GM23248 (cell line): ENCODE data around the gene CLEC4M. TPM values are rescaled to one million over a fixed set of nuclear protein-coding genes. Genes with fewer than 3 reads are reported as not detected.

Source experiments
- DNase-seq: peaks from one replicate; pipeline ENCODE4 v3.0.0-alpha.2; 2015
- H2AFZ ChIP-seq: fragments of 200-600 bp; sonication (generic); 2 replicates; pipeline ENCODE4 v1.6.1; 2016; ENCODE audit warnings: antibody characterized with exemption
- H3F3A ChIP-seq: fragments of 200-600 bp; sonication (generic); 2 replicates; pipeline ENCODE4 v1.6.1; 2016; ENCODE audit warnings: mild to moderate bottlenecking, antibody characterized with exemption, mixed run types; ENCODE audit not compliant: insufficient read depth
- H3K27ac ChIP-seq: fragments of 200-600 bp; sonication (generic); 2 replicates; pipeline ENCODE4 v1.5.1; 2016; ENCODE audit warnings: mild to moderate bottlenecking
- H3K27me3 ChIP-seq: fragments of 200-600 bp; sonication (generic); replicated peaks from 2 replicates; pipeline ENCODE4 v1.6.1; 2016; ENCODE audit warnings: mild to moderate bottlenecking; ENCODE audit not compliant: insufficient read depth
- H3K36me3 ChIP-seq: fragments of 200-600 bp; sonication (generic); 2 replicates; pipeline ENCODE4 v1.6.1; 2016; ENCODE audit warnings: low read depth, mild to moderate bottlenecking
- H3K4me1 ChIP-seq: fragments of 200-600 bp; sonication (generic); 2 replicates; pipeline ENCODE4 v1.6.1; 2016; ENCODE audit warnings: mild to moderate bottlenecking; ENCODE audit not compliant: insufficient read depth
- H3K4me2 ChIP-seq: fragments of 200-600 bp; sonication (generic); one replicate; pipeline ENCODE4 v1.6.1; 2016; ENCODE audit warnings: mild to moderate bottlenecking; ENCODE audit not compliant: unreplicated experiment
- H3K4me3 ChIP-seq: fragments of 200-600 bp; sonication (generic); 2 replicates; pipeline ENCODE4 v1.5.1; 2016; ENCODE audit warnings: mild to moderate bottlenecking
- H3K79me2 ChIP-seq: fragments of 200-600 bp; sonication (generic); 2 replicates; pipeline ENCODE4 v1.6.1; 2016; ENCODE audit warnings: mild to moderate bottlenecking; ENCODE audit not compliant: insufficient read depth
- H3K9ac ChIP-seq: fragments of 200-600 bp; sonication (generic); 2 replicates; pipeline ENCODE4 v1.6.1; 2016; ENCODE audit warnings: mild to moderate bottlenecking
- H3K9me2 ChIP-seq: fragments of 200-600 bp; sonication (generic); 2 replicates; pipeline ENCODE4 v1.6.1; 2016; ENCODE audit warnings: mixed run types, mild to moderate bottlenecking, moderate library complexity; ENCODE audit not compliant: insufficient read depth
- H3K9me3 ChIP-seq: fragments of 200-600 bp; sonication (generic); one replicate; pipeline ENCODE4 v1.6.1; 2017; ENCODE audit warnings: low read depth
- H4K20me1 ChIP-seq: fragments of 200-600 bp; sonication (generic); 2 replicates; pipeline ENCODE4 v1.6.0; 2016; ENCODE audit not compliant: insufficient read depth
- EZH2 ChIP-seq: fragments of 200-600 bp; sonication (generic); IDR thresholded peaks from 2 replicates; pipeline ENCODE4 v1.6.1; 2018; ENCODE audit warnings: antibody characterized with exemption, mild to moderate bottlenecking; ENCODE audit not compliant: insufficient read depth, poor library complexity, severe bottlenecking
- EZH2phosphoT487 ChIP-seq: fragments of 200-600 bp; sonication (generic); IDR thresholded peaks from 2 replicates; pipeline ENCODE4 v1.6.1; 2018; ENCODE audit warnings: antibody characterized with exemption, moderate library complexity, mild to moderate bottlenecking, low read depth; ENCODE audit not compliant: insufficient read depth
- WGBS, 2 experiments: methylation state at CpG; one replicate each; pipeline ENCODE4 v1.1.6; 2015 to 2017; ENCODE audit warnings: low lambda C conversion rate in 2 of 2, low coverage in 1 of 2; ENCODE audit errors: missing lambda C conversion rate in 2 of 2; 5-methylcytosine and 5-hydroxymethylcytosine counted together
- in situ Hi-C: fragments of 300-500 bp; cut with MboI; formaldehyde crosslinking; loops from 2 replicates; pipeline ENCODE4 v1.15.0; 2020
- polyA plus RNA-seq: library from polyadenylated mRNA; unstranded; fragments of >200 nt; fragmentation: Nextera tagmentation; extraction: Ambion mirVana; gene quantifications from 2 replicates; pipeline ENCODE4 v1.2.1, GENCODE V29; 2016
- total RNA-seq: library from RNA; depleted of rRNA; stranded (reverse); fragments of >200 nt; shearing (Covaris generic); gene quantifications from 2 replicates; pipeline ENCODE4 v1.2.3, GENCODE V29; 2014

CLEC4M gene
- total and polyA plus RNA-seq, 2 experiments from 2014 or later, result not detected

DNA sequence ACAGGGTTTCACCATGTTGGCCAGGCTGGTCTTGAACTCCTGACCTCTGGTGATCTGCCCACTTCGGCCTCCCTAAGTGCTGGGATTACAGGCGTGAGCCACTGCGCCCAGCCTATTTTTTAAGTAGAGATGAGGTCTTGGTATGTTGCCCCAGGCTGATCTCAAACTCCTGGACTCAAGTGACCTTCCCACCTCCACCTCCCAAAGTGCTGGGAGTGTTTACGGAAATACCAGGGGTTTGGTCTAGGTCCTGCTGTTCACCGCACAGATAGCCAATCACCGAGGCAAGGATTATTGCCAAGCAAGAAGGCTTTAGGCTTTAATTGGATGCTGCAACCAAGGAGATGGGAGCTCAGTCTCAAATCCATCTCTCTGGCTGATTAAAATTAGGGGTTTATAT is 42.7 kb upstream of the CLEC4M start:
- no peak overlapping the region for H3K27ac ChIP-seq
- H2AFZ ChIP-seq, result no peak overlapping the region
- no peak for DNase-seq
- no peak overlapping the region for H3K4me2 ChIP-seq
- no peaks in the 10 kb centered on the region for H4K20me1 ChIP-seq
- H3K9me3 ChIP-seq, result no peaks in the 10 kb centered on the region
- no peaks in the 10 kb centered on the region; the same call in 1 of the 2 replicates for H3K27me3 ChIP-seq
- no peaks in the 10 kb centered on the region for H3K36me3 ChIP-seq
- no peaks in the 10 kb centered on the region for H3K4me1 ChIP-seq
- no peak overlapping the region for H3K9ac ChIP-seq
- H3K79me2 ChIP-seq, result no peaks in the 10 kb centered on the region
- H3K4me3 ChIP-seq, result no peak overlapping the region
- no peaks in the 10 kb centered on the region for H3K9me2 ChIP-seq
- in situ Hi-C loops, result no loop called here
- 74 to 77% methylated on average over 6 of the region's 6 CpGs for WGBS, 2 experiments
- TF ChIP-seq EZH2 (no peak), EZH2phosphoT487 (no peak)
- H3F3A ChIP-seq, result no peaks in the 10 kb centered on the region

DNA sequence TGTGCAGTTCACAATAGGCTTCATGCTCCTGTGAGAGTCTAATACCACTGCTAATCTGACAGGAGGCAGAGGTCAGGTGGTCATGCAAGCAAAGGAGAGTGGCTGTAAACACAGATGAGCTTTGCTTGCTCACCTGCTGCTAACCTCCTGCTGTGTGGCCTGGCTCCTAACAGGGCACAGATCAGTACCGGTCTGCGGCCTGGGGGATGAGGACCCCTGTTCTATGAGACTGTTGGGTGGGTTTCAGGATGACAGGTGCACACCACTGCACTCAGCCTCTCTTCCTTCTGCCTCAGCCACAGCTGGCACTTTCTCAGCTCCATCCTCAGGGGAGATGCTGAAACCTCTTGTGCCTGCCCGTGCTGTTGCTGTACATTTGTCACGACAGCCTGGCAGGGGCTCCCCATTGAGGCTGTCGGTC is 40.8 kb upstream of the CLEC4M start:
- H3K27me3 ChIP-seq, result peaks cover 9% of the 10 kb centered on the region
- TF ChIP-seq EZH2 (no peak), EZH2phosphoT487 (no peak)
- H2AFZ ChIP-seq, result no peak overlapping the region
- no peak overlapping the region for H3K4me3 ChIP-seq
- no peaks in the 10 kb centered on the region for H3K79me2 ChIP-seq
- no peaks in the 10 kb centered on the region for H3F3A ChIP-seq
- WGBS, 2 experiments, result 43 to 46% methylated on average over 5 of the region's 5 CpGs
- no peaks in the 10 kb centered on the region for H3K36me3 ChIP-seq
- in situ Hi-C loops, result no loop called here
- no peaks in the 10 kb centered on the region for H3K9me2 ChIP-seq
- no peak overlapping the region for H3K9ac ChIP-seq
- DNase-seq, result no peak
- H3K27ac ChIP-seq, result no peak overlapping the region
- no peaks in the 10 kb centered on the region for H3K4me1 ChIP-seq
- H4K20me1 ChIP-seq, result no peaks in the 10 kb centered on the region
- no peak overlapping the region for H3K4me2 ChIP-seq
- H3K9me3 ChIP-seq, result no peaks in the 10 kb centered on the region

DNA sequence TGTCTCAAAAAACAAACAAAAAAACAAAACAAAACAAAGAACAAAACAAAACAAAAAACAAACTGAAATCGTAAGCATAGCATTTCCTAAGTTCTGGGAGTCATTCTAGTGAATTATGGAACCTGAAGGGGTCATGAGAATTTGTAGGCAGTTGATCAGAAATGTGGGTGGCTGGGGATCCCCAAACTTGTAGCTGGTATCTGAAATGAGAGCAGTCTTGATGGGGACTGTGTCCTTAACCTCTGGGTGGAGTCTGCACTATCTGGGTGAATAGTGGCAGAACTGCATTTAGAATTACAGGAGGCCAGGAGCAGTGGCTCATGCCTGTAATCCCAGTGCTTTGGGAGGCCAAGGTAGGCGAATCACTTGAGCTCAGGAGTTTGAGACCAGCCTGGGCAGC is 37.3 kb upstream of the CLEC4M start:
- no peaks in the 10 kb centered on the region for H3K9me3 ChIP-seq
- H3K27ac ChIP-seq, result no peak overlapping the region
- no peaks in the 10 kb centered on the region for H4K20me1 ChIP-seq
- DNase-seq, result no peak
- no peaks in the 10 kb centered on the region for H3F3A ChIP-seq
- no peak for TF ChIP-seq EZH2
- TF ChIP-seq EZH2phosphoT487, result no peak
- H3K36me3 ChIP-seq, result no peaks in the 10 kb centered on the region
- in situ Hi-C loops, result no loop called here
- no peaks in the 10 kb centered on the region for H3K4me1 ChIP-seq
- no peaks in the 10 kb centered on the region for H3K79me2 ChIP-seq
- 12 to 18% methylated on average over 2 of the region's 2 CpGs for WGBS, 2 experiments
- no peak overlapping the region for H3K4me3 ChIP-seq
- H2AFZ ChIP-seq, result no peak overlapping the region
- H3K27me3 ChIP-seq, result peaks cover 42% of the 10 kb centered on the region
- H3K9ac ChIP-seq, result no peak overlapping the region
- no peaks in the 10 kb centered on the region for H3K9me2 ChIP-seq
- no peak overlapping the region for H3K4me2 ChIP-seq

DNA sequence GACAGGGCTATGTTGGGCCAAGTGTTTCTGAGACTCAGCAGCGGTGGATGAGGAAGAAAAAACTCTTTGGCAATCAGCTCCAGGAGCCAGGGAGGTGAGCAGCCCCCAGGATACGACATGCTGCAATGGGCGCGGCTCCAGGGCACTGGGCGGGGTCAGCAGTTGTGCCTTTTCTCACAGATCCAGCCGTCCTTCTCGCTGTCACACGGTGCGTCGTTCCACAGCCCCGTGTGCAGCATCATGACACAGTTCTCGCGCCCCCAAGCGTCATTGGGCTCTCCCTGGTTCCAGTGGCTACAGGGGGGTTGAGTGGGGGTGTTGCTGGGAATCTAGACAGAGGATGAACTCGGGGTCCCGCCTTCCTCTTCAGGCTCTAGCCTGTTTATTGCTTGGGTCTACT is 33.8 kb upstream of the CLEC4M start:
- no peak overlapping the region for H3K9ac ChIP-seq
- H3K27ac ChIP-seq, result no peak overlapping the region
- H3K9me2 ChIP-seq, result no peaks in the 10 kb centered on the region
- H3K4me3 ChIP-seq, result no peak overlapping the region
- no peak overlapping the region for H3K4me2 ChIP-seq
- no peak for DNase-seq
- H3K4me1 ChIP-seq, result no peaks in the 10 kb centered on the region
- no peaks in the 10 kb centered on the region for H3K9me3 ChIP-seq
- no peaks in the 10 kb centered on the region for H4K20me1 ChIP-seq
- no peaks in the 10 kb centered on the region for H3K79me2 ChIP-seq
- no peaks in the 10 kb centered on the region for H3F3A ChIP-seq
- WGBS, 2 experiments, result 12 to 13% methylated on average over 16 of the region's 16 CpGs
- in situ Hi-C loops, result no loop called here
- H3K36me3 ChIP-seq, result no peaks in the 10 kb centered on the region
- no peak overlapping the region for H2AFZ ChIP-seq
- TF ChIP-seq EZH2, result no peak
- no peak for TF ChIP-seq EZH2phosphoT487
- peaks cover 57% of the 10 kb centered on the region for H3K27me3 ChIP-seq

DNA sequence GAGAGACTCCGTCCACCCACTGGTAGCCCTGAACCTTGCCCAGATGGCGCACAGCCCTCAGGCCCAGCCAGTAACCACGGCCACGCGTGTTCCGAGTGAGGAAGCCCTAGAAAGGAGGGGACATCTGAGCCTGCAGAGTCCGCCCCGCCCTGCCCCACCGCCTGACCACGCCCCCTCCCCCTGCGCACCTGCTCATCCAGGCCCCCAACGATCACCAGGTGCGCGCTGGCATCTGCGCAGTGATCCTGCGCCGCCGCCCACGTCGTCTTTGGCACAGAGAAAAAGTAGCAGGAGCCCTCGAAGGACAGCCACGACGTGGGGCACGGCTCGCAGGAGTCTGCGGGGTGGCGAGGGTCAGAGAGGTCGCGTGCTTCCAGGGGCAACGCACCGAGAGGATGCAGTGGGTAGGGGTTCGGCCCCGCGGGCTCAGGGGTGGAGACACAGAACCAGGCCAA is 33.2 kb upstream of the CLEC4M start:
- H3K36me3 ChIP-seq, result no peaks in the 10 kb centered on the region
- no peaks in the 10 kb centered on the region for H3K79me2 ChIP-seq
- no peak for DNase-seq
- no peak overlapping the region for H2AFZ ChIP-seq
- TF ChIP-seq EZH2phosphoT487 (no peak), EZH2 (no peak)
- 3 to 4% methylated on average over 28 to 34 of the region's 34 CpGs for WGBS, 2 experiments
- H3K4me2 ChIP-seq, result no peak overlapping the region
- no peaks in the 10 kb centered on the region for H3K9me3 ChIP-seq
- H3K4me1 ChIP-seq, result no peaks in the 10 kb centered on the region
- in situ Hi-C loops, result no loop called here
- H4K20me1 ChIP-seq, result no peaks in the 10 kb centered on the region
- peaks cover 57% of the 10 kb centered on the region for H3K27me3 ChIP-seq
- no peaks in the 10 kb centered on the region for H3K9me2 ChIP-seq
- no peak overlapping the region for H3K27ac ChIP-seq
- no peak overlapping the region for H3K4me3 ChIP-seq
- no peak overlapping the region for H3K9ac ChIP-seq
- H3F3A ChIP-seq, result no peaks in the 10 kb centered on the region
